HL-60/S4 (cell line): ENCODE measurements around the gene SMO.

Experiments used
- in situ Hi-C: fragments of 300-500 bp; cut with MboI; formaldehyde crosslinking; loops from 2 replicates; pipeline ENCODE4 v1.14.3; 2022; ENCODE audit warnings: low sequenced_read_pairs

SMO gene

GRCh38 chr7:129205987-129206785, 17.8 kb downstream of the SMO start:
- in situ Hi-C loops, result loop anchor here (25.0 kb wide), 1 partner anchor 256 kb away; no protein-coding TSS in a partner anchor

GRCh38 chr7:129208667-129209066, 20.2 kb downstream of the SMO start:
- in situ Hi-C loops, result loop anchor here (25.0 kb wide), 1 partner anchor 254 kb away; no protein-coding TSS in a partner anchor

GRCh38 chr7:129209067-129209926, 20.9 kb downstream of the SMO start:
- in situ Hi-C loops, result loop anchor here (25.0 kb wide), 1 partner anchor 253 kb away; no protein-coding TSS in a partner anchor

- in situ Hi-C loops, result loop anchor here (25.0 kb wide), 1 partner anchor 252 kb away; no protein-coding TSS in a partner anchor
Observed at GRCh38 chr7:129210256-129210988, 22.0 kb downstream of the SMO start.

- in situ Hi-C loops, result loop anchor here (25.0 kb wide), 1 partner anchor 251 kb away; no protein-coding TSS in a partner anchor
Observed at GRCh38 chr7:129210989-129211312, 22.5 kb downstream of the SMO start.

- in situ Hi-C loops, result loop anchor here (25.0 kb wide), 1 partner anchor 250 kb away; no protein-coding TSS in a partner anchor
Observed at GRCh38 chr7:129212126-129212525, 23.7 kb downstream of the SMO start.

GRCh38 chr7:129212596-129212995, 24.2 kb downstream of the SMO start:
- in situ Hi-C loops, result loop anchor here (25.0 kb wide), 1 partner anchor 250 kb away; no protein-coding TSS in a partner anchor

GRCh38 chr7:129213828-129214227, 25.4 kb downstream of the SMO start:
- in situ Hi-C loops, result loop anchor here (25.0 kb wide), 1 partner anchor 248 kb away; no protein-coding TSS in a partner anchor

GRCh38 chr7:129215691-129216090, 27.3 kb downstream of the SMO start:
- in situ Hi-C loops, result loop anchor here (25.0 kb wide), 1 partner anchor 247 kb away; no protein-coding TSS in a partner anchor

GRCh38 chr7:129216101-129216715, 27.8 kb downstream of the SMO start:
- in situ Hi-C loops, result loop anchor here (25.0 kb wide), 1 partner anchor 246 kb away; no protein-coding TSS in a partner anchor

- in situ Hi-C loops, result loop anchor here (25.0 kb wide), 1 partner anchor 245 kb away; no protein-coding TSS in a partner anchor
Observed at GRCh38 chr7:129216821-129217416, 28.5 kb downstream of the SMO start.

GRCh38 chr7:129218514-129219062, 30.2 kb downstream of the SMO start:
- in situ Hi-C loops, result loop anchor here (25.0 kb wide), 1 partner anchor 244 kb away; no protein-coding TSS in a partner anchor

- in situ Hi-C loops, result loop anchor here (25.0 kb wide), 1 partner anchor 243 kb away; no protein-coding TSS in a partner anchor
Observed at GRCh38 chr7:129219166-129219565, 30.7 kb downstream of the SMO start.

- in situ Hi-C loops, result loop anchor here (25.0 kb wide), 1 partner anchor 240 kb away; no protein-coding TSS in a partner anchor
Observed at GRCh38 chr7:129222064-129222463, 33.6 kb downstream of the SMO start.

- in situ Hi-C loops, result loop anchor here (25.0 kb wide), 1 partner anchor 238 kb away; no protein-coding TSS in a partner anchor
Observed at GRCh38 chr7:129224251-129225205, 36.1 kb downstream of the SMO start, which contains the start of gene AHCYL2. Gene AHCYL2 (plus strand): TSS chr7:129225030.

GRCh38 chr7:129225206-129225930, 36.9 kb downstream of the SMO start:
- in situ Hi-C loops, result no loop called here

- in situ Hi-C loops, result no loop called here
Observed at GRCh38 chr7:129225931-129226572, 37.6 kb downstream of the SMO start.
